Esophagus (tissue), 2 donors: ENCODE results near the gene NOS1AP. TPM values are rescaled to one million over a fixed set of nuclear protein-coding genes. Genes with fewer than 3 reads are reported as not detected.

Source experiments
- H3K27ac ChIP-seq, 2 donors: one replicate each; pipeline ENCODE4 v1.5.1; 2013; ENCODE audit warnings: low read depth in 2 of 2, mild to moderate bottlenecking in 2 of 2, inconsistent platforms in 1 of 2, low read length in 1 of 2, moderate library complexity in 1 of 2
- H3K27me3 ChIP-seq, 2 donors: one replicate each; pipeline ENCODE4 v1.6.1; 2013; ENCODE audit warnings: low read length in 2 of 2, control low read depth in 1 of 2, mild to moderate bottlenecking in 1 of 2; ENCODE audit not compliant: insufficient read depth in 2 of 2, control insufficient read depth in 1 of 2
- H3K36me3 ChIP-seq, 2 donors: one replicate each; pipeline ENCODE4 v1.6.1; 2013; ENCODE audit warnings: low read length in 1 of 2; ENCODE audit not compliant: control insufficient read depth in 2 of 2, insufficient read depth in 2 of 2
- H3K4me1 ChIP-seq, 2 donors: one replicate each; pipeline ENCODE4 v1.6.1; 2013; ENCODE audit warnings: low read length in 1 of 2; ENCODE audit not compliant: control insufficient read depth in 2 of 2, insufficient read depth in 2 of 2
- H3K4me3 ChIP-seq, 2 donors: one replicate each; pipeline ENCODE4 v1.5.1; 2013; ENCODE audit warnings: low read length in 2 of 2, mild to moderate bottlenecking in 2 of 2, low read depth in 1 of 2, moderate library complexity in 1 of 2
- H3K9me3 ChIP-seq, 2 donors: one replicate each; pipeline ENCODE4 v1.6.1; 2013; ENCODE audit warnings: mild to moderate bottlenecking in 2 of 2, low read depth in 1 of 2, low read length in 1 of 2, moderate library complexity in 1 of 2; ENCODE audit not compliant: control insufficient read depth in 2 of 2, insufficient read depth in 1 of 2
- WGBS, 2 donors: extraction: QIAGEN DNeasy Blood & Tissue Kit; methylation state at CpG; one replicate each; pipeline ENCODE4 v1.1.7; 2013; 5-methylcytosine and 5-hydroxymethylcytosine counted together
- polyA plus RNA-seq, 2 donors: library from polyadenylated mRNA; stranded (reverse); fragments of 200-250 nt; gene quantifications; one replicate each; pipeline ENCODE4 v1.2.3, GENCODE V29; 2013
- donor health status: healthy with polysubstance abuse.
- donor health status: Bipolar disorder and iron deficiency.

NOS1AP gene
- polyA plus RNA-seq, 2 donors: 0.53 to 0.98 TPM

DNA sequence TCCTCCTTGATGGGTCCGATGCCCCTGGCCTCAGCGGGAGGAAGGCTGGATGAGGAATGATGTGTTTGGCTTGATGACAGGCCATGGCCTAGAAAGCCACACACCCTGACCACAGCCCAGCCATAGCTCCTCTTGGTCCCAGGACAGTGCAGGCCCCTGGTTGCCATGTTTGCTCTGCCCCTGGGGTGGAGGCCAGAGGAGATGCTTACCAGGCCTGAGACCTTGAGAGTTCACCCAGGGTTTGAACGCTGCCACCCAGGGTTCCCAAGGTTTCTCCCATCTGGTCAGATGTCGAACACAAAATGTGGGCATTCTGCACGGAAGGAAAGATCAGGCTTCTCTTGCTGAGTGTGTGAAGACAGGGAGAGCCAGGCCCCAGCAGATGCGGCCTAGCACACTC lies 314.6 kb downstream of the NOS1AP start:
- Histone ChIP-seq H3K36me3 (no peaks in the 10 kb centered on the region), H3K9me3 (no peaks in the 10 kb centered on the region), H3K27ac (no peak overlapping the region), H3K4me3 (no peak overlapping the region), H3K4me1 (peaks cover 0 to 19% of the 10 kb centered on the region in 2 donors), H3K27me3 (no peaks in the 10 kb centered on the region)
- WGBS, 2 donors: 90 to 95% methylated on average over 6 of the region's 6 CpGs

DNA sequence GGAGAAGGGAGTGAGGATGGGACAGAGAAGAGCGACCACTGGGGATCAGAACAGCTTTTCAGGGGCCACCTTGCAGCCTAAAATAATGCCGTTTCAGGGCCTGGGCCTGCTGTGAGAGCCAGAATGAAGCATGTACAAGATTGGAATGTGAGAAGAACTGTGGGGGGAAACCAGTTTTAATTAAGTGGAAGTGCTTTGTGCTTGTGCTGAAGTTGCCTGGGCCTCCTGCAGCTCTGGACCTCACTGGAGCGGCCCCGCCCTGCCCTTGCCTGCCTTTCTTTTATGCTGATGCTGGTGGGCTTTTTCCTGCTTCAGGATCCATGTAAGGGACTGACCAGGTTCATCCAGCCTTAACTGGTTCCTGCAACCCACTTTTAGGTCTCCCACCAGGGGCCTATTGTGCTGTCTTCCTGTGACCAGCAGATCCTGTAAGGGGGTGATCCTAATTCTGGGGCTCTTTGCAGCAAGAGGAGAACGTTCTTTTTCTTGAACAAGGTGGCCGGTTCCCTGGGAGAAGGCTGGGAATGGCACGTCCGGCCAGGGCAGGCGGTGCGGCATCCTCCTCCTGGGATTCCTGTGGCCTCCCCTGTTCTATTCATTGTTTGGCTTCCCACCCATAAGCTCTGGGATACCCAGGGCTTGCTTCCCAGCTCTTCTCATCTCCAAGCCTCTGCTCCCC lies 315.2 kb downstream of the NOS1AP start:
- Histone ChIP-seq H3K36me3 (no peaks in the 10 kb centered on the region), H3K9me3 (no peaks in the 10 kb centered on the region), H3K27ac (no peak overlapping the region), H3K4me3 (no peak overlapping the region), H3K4me1 (peaks cover 0 to 22% of the 10 kb centered on the region in 2 donors), H3K27me3 (no peaks in the 10 kb centered on the region)
- WGBS, 2 donors: 95 to 96% methylated on average over 10 of the region's 10 CpGs

DNA sequence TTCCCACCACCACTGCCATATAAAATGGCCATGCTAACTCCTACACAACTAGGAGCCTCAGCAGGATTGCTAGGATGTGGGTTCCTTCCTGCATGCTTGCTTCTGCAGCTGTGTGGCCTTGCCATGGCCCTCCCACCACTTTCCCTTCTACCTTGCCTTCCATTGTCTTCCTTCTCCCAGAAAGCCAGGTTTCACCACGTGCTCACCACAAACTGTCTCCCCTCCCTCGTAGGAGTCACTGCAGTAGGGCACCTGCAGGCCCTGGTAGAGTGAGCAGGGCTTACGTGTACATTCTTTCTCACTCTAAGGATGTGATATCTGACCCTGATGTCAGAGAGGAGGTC lies 315.8 kb downstream of the NOS1AP start:
- no peaks in the 10 kb centered on the region for H3K36me3 ChIP-seq
- H3K27me3 ChIP-seq: no peaks in the 10 kb centered on the region
- H3K27ac ChIP-seq: no peak overlapping the region
- no peak overlapping the region for H3K4me3 ChIP-seq
- WGBS, 2 donors: 74 to 75% methylated on average over 3 of the region's 3 CpGs
- H3K4me1 ChIP-seq: peaks cover 0 to 23% of the 10 kb centered on the region in 2 donors
- H3K9me3 ChIP-seq: no peaks in the 10 kb centered on the region

DNA sequence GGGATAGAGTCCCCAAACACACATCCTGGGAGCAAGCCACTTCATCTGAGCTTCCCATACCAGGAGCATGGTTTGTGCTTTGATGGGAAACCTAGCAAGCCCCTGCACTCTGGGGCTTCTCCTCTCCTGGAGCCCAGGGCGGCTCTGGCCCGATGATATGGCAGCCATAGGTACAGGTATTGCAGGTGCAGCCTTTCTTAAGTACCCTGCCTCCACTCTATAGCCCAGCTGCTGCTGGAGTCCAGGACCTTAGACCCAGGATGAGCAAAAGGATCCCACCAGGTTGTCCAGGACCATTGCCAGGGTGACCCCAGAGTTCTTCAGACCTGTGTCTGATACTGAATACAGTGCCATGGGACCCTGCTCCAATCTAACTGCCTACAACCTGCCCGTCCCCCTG lies 316.2 kb downstream of the NOS1AP start:
- peaks cover 0 to 23% of the 10 kb centered on the region in 2 donors for H3K4me1 ChIP-seq
- no peak overlapping the region for H3K4me3 ChIP-seq
- WGBS, 2 donors: 78 to 79% methylated on average over 3 of the region's 3 CpGs
- H3K9me3 ChIP-seq: no peaks in the 10 kb centered on the region
- peak overlapping the region in 1 of 2 donors; percentile 47 for H3K27ac ChIP-seq
- H3K27me3 ChIP-seq: no peaks in the 10 kb centered on the region
- H3K36me3 ChIP-seq: no peaks in the 10 kb centered on the region

DNA sequence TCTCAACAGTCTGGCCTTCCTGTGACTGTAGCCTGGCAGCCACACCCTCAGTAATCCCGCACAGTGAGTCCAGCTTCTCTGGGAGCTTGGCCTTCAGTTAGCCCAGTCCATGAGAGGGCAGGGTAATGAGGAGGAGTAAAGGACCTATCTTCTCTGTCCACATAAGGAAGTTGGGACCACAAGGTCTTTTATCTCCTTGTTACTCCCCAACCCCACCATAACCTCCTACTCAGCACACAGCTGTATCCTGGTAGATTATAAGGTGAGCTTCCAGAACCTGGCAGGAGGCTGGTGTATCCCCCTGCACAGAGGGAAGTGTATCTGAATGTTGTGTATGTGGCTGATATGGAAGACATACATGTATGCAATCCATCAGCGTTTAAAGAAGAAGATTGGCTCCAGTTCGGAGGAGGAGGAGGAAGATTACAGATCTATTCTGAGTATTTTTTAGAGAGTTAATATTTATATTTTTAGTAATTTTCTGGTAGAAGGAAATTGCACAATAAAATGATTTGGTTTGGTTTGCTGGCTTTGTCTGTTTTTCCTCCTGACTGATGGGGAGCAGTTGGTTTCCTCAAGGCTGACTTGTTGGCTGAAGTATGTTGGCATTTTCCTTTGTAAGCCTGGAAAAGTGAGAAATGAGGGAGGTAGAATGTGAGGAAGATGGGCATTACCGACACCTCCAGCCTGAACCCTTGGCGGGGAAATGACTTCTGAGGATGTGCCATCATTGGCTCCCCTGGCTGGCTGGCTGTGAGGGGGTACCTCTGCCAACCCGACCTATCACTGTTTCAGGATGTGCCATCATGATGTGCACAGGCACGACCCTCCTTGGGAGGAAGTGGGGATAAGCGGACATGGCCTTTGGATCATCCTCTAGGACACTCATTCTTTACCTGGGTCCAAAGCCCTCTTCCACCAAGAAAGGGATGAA lies 317.1 kb downstream of the NOS1AP start:
- no peak overlapping the region for H3K4me3 ChIP-seq
- H3K36me3 ChIP-seq: no peaks in the 10 kb centered on the region
- H3K27ac ChIP-seq: peak overlapping the region in 1 of 2 donors; percentile 47
- 82 to 86% methylated on average over 8 of the region's 8 CpGs for WGBS, 2 donors
- H3K9me3 ChIP-seq: no peaks in the 10 kb centered on the region
- H3K27me3 ChIP-seq: no peaks in the 10 kb centered on the region
- peaks cover 0 to 17% of the 10 kb centered on the region in 2 donors for H3K4me1 ChIP-seq

DNA sequence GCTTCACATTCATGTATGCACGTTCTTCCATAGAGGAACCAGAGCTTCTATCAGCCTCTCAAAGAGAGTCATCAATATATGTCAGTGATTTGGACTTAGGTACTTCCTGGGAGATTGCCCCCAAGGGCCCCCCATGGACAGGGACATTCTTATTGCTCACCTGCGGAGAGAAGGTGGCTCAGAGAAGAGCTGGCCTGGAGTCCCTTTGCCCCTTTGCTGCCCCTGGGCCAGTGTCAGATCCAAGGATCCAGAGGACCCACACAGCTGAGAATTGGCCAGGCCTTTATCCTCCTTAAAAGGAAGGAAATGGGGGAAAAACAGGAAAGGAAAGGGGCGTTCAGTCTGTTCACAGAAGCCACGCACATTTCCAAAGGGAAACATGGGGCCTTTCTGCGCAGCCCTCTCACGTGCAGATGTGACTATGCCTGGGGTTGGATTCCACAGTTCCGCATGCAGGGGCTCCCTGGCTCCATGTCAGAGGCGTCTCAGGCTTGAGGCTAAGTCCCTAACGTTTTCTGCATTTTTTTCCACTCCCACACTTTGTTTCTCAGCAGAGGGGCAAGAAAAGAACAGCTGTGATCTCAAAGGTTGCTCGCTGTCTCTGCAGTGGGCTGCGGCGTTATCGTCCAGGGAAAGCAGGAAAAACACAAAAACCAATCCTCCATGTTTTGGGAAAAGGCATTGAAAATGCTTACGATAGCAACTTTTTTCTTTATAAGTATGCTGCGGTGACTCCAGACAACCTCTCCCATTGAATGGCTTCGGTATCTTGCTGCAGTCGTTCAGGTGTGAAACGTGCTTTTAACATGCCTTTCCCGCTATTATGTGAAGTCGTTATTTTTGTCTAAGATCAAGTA lies 318.0 kb downstream of the NOS1AP start:
- 82 to 83% methylated on average over 20 of the region's 20 CpGs for WGBS, 2 donors
- no peaks in the 10 kb centered on the region for H3K27me3 ChIP-seq
- no peaks in the 10 kb centered on the region for H3K36me3 ChIP-seq
- peaks cover 0 to 11% of the 10 kb centered on the region in 2 donors for H3K4me1 ChIP-seq
- H3K4me3 ChIP-seq: no peak overlapping the region
- no peaks in the 10 kb centered on the region for H3K9me3 ChIP-seq
- H3K27ac ChIP-seq: no peak overlapping the region

DNA sequence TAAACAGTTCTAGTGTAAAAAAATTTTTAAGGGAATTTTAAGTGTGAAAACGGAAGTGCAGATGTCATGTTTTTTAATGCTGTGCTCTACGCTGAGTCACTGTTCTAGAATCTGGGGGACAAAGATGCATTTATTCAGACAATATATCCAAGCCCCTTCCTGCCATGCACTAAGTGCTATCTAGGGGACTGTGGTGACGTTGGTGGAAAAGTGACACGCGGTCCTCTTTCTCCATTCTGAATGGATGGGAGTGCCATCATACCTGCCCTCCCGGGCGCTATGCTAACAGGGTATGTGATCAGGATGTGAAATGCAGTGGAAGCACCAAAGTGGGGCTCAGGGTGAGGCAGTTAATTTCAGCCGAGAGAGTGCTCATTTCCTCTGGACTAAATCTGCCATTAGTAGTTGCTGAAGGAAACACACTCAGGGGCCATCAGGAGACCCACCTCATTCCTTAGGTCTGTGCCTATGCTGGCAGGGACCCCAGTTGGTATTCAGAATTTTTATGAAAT lies 318.6 kb downstream of the NOS1AP start:
- Histone ChIP-seq H3K36me3 (no peaks in the 10 kb centered on the region), H3K27me3 (no peaks in the 10 kb centered on the region), H3K9me3 (no peaks in the 10 kb centered on the region), H3K4me3 (no peak overlapping the region), H3K27ac (peak overlapping the region in 1 of 2 donors; percentile 68), H3K4me1 (peaks cover 0 to 11% of the 10 kb centered on the region in 2 donors)
- 88 to 90% methylated on average over 8 of the region's 8 CpGs for WGBS, 2 donors

DNA sequence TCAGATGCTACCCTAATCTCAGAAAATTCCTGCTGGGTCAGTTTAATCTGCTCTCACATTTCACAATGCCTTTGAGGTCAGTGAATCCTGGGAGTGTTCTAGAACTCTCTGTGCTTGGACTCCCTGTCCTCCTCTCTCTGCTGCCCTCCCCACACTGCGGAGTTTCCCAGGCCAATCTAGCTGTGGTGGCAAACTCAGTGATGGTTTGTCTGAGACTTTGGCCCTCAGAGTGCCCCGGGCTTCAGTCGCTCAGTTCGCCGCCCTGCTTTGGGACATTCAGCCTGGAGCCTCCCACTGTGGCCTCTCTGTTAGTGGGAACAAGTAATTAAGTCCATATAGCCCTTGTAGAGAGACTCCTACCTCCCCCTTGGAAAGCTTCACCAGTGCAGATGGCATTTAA lies 319.1 kb downstream of the NOS1AP start:
- 84 to 89% methylated on average over 5 of the region's 5 CpGs for WGBS, 2 donors
- Histone ChIP-seq H3K27ac (peak overlapping the region in 1 of 2 donors; percentile 78), H3K9me3 (no peaks in the 10 kb centered on the region), H3K4me1 (peaks cover 0 to 11% of the 10 kb centered on the region in 2 donors), H3K27me3 (no peaks in the 10 kb centered on the region), H3K4me3 (no peak overlapping the region), H3K36me3 (no peaks in the 10 kb centered on the region)
